Activated CD8-positive, alpha-beta memory T cell treated with anti-CD3 and anti-CD28 coated beads, Interleukin-2, amount 50 U/mL, for 48 hours (primary cell): Measurements from ENCODE around the gene DRC1.
"Not testable (repeated sequence)": the region's sequence is repeated elsewhere in the genome, so short reads cannot be mapped to it uniquely, and the experiment has no call there.

Experiments
- DNase-seq: peaks from one replicate; pipeline ENCODE4 v3.0.0-alpha.2; 2020

DRC1 gene

DNA sequence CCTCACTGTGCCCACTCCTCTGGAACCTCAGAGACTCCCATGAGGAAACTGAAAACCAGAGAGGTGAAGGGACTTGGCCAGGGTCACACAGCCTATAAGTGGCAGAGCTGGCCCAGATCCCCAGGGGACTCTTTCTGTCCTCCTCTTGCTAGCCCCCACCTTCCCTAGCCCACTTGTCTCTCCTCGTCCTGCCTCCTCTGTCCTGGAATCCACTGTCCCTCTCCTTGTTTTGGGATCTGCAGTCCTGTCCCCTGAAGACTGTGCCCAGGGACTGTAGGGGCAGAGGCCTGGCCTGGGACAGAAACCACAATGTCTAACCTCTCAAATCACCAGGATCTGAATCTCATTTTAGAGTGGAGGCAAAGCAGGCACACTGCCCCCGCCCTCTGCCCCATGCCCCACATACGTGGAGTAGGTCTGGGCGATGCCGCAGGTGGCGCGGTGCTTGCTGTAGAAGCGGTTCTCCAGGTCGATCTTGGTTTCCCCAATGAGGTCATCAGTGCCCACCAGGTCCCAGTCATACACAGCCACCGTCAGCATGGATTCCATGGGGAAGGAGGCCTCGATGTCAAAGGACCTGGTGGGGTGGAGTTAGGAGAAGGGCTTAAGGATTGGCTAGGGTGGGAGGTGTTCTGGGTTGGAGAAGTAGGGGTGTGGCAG is 63.7 kb downstream of the DRC1 start:
- DNase-seq, result no peak

DNA sequence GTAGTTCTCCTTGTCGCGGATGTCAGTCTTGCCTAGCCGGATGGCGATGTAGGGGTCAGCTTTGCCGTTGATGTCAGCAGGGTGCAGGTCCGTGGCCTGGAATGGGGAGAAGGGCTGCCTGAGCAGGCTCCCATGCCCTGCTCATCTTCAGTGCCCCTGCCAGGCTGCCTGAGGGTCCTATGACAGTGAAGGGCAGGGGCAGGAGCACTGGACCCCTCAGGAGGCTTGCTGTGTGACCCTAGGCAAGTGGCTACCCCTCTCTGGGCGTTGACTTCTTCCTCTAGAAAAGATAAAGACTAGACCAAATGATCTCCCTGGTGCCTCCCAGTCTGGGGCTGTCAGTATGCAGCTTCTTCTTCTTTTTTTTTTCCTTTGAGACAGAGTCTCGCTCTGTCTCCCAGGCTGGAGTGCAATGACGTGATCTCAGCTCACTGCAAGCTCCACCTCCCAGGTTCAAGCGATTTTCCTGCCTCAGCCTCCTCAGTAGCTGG is 64.3 kb downstream of the DRC1 start:
- DNase-seq, result no peak

DNA sequence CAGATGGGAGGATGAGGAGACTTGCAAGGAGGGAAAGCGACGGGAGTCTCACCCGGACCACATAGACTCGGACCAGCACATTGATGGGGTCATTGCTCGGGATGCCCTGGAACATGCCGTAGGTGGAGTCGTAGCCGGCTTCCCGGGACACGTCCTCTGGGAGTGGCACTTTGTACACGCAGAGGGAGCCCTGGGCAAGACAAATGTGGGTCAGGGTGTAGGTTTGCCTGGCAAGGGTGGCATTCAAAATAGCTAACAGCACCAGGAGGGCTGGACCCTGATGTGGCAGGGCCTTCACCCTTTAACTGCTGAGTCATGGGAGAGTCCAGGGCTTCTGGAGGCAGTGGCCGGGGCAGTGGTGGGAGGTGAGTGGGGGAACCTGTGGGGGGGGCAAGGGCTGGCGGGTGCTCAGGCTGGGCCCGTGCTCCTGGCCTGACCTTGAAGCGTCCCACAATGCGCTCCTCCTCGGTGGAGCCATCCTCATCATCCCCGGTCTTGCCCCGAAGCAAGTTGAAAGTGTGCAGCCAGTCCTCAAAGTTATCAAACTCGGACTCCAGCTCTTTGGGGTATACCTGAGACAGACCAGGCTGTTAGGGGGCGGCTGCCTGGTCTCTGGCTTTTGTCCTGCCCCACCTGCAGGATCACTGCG is 65.1 kb downstream of the DRC1 start:
- no peak for DNase-seq

DNA sequence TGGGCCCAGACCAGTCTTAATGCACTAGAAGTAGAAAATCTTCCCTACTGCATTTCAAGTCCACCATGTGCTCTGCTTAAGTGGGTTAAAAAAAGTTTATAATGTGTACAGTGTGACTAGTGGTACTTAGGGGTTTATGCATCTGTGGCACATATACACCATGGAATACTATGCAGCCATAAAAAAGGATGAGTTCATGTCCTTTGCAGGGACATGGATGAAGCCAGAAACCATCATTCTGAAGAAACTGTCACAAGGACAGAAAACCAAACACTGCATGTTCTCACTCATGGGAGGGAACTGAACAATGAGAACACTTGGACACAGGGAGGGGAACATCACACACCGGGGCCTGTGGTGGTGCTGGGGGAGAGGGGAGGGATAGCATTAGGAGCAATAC is 66.8 kb downstream of the DRC1 start:
- DNase-seq, result not testable (repeated sequence)

DNA sequence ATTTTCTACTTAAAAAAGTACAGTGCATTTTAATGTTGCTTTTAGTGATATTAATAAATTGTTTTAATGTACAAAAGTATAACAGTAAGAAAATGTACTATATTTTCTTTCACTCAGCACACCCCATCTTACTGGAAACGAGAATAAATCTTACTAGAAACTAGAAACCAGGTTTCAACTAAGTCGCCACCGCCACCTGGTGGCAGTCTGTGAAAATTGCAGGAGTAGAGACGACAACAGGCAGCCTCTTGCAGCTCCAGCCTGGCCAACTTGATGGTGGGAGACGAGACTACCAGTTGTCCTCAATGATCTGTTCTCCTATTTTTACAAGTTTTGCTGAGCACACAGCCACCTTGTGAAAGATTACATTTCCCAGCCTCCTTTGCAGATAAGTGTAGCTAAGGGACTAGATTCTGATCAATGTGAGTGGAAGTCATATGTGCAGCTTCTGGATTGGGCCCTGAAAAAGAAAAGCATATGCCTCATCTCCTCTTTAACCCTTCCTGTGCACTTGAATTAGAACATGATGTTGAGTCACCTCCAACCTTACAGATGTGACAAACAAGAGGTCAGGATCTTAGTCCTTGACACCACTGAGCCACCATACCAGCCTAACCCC is 67.5 kb downstream of the DRC1 start:
- DNase-seq, result peak; percentile 89

DNA sequence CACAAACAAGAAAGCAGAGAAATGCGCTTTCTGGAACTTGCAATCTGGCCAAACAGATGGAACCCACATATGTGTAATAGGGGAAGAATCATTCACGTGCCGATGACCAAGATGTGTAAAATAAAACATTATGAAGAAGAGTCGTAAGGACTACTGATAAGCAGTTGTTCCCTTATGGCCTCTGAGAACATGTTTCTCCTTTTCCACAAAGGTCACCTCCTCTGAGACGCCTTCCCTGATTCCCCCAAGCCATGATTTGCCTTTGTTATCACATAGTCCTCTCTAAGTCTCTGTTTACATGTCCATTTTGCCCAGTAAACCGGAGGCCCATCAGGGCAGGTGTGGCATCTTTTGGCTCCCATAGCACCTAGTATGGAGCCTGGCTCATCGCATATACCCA is 68.2 kb downstream of the DRC1 start:
- no peak for DNase-seq

DNA sequence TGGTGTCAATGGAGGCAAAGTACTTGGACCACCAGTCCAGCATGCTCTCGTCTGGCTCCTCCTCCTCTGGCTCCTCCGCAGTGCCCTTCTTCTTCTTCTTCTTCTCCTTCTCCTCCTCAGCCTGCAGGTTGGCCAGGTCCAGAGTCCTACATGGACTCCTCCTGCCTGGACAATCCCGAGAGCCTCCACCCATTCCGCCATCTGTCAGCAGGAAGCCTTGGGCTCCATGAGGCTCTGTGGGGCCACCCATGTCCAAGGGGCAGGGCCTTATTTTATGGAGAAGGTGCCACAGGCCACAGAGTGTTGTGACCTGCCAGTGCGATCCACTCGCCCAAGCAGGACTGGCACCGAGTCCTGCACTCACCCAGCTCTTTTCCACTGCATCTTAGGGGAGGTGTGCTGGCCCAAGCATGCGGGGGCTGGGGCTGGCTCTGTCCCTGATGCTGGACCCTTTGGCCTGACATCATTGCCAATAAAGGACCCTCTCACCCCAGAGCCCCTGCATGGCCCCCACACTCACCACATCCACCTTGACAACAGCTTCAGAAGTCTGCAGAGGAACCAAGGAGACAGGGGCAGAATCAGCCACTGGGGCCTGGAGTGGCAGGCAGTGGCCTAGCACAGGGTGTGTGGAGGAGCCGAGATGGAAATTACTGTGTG is 69.0 kb downstream of the DRC1 start:
- DNase-seq, result no peak

DNA sequence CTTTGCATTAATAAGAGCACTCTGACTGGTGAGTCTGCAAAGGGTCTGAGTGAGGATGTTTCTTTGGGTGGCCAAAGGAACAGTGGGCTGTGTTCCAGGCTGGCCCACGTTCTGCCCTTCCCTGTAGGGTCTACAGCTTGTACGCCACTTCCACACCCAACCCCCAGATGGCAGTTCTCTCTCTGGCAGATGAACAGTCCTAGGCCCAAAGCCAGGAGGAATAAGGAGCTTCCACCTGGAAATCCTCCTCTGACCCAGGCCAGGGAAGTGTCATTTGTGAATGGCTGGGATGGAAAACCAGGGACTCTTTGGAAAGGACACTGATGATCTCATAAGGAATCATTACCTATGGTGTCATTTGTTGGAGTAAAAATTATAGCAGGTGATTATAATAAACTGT is 69.6 kb downstream of the DRC1 start:
- DNase-seq, result no peak

DNA sequence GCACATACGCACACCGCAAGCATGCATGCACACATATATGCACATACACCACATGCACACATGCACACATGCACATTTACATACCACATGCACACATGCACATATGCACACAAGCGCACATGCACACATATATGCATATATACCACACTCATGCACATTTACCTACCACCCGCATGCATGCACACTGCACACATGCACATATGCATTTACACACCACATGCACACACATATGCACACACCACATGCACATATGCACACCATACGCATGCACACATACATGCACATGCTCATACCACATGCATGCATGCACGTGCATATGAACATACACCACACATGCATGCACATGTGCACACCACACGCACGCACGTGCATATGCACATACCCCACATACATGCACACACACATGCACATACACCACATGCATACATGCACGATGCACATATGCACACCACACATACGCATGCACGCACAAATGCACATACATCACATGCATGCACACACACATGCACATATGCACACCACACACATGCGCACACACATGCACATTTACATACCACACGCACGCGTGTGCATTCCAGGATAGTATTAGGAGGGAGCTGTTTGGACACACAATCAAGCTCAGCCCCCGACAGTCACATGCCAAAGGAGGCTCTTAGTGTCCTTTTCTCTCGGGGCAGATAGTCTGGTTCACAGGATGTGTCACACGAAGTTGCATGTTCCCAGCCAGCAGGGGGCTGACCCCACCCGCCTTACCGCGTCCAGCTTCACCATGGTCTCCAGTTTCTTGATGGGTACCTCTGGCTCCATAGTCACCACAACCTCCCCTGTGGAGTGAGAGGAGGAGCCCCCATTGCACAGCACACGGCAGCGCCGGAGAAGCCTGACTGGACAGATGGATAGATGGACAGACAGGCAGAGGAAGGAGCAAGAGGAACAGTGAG is 70.3 kb downstream of the DRC1 start:
- no peak for DNase-seq

DNA sequence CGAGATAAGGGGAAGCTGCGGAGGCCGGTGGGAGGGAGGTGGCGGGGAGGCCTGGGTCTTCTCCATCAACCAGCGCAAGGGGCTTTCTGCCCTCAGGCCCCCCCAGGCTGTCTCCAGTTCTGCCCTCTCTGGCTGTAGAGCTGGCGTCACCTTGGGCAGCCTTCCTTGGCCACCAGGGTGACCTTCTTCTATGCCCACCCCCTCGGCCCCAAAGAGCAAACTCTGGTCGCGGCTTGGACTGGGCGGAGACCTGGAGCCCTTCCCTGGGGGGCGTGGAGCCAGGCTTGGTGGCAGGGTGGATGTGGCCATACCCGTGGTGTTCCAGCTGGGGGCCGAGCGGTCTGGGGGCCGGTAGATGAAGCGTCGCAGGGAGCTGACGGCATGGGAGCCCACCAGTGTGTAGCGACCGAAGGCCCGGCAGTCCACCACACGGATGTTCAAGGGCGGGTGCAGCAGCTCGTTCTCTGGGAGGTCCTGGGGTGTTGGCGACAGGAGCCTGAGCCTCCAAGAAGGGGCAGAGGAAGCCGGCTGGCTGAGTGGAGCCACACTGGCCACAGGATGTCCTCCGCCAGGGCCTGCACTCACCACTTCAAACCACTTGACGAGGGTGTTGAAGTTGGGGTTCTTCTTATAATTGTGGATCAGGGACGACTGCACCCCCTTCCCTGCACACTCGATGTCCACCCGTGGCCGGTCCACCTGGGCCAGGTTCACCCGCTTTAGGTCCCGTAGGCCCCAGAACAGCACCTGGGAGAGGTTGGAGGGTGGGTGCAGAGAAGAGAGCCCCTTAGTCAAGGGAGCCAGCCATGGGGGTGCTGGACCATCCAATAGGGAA is 71.3 kb downstream of the DRC1 start:
- DNase-seq, result no peak

DNA sequence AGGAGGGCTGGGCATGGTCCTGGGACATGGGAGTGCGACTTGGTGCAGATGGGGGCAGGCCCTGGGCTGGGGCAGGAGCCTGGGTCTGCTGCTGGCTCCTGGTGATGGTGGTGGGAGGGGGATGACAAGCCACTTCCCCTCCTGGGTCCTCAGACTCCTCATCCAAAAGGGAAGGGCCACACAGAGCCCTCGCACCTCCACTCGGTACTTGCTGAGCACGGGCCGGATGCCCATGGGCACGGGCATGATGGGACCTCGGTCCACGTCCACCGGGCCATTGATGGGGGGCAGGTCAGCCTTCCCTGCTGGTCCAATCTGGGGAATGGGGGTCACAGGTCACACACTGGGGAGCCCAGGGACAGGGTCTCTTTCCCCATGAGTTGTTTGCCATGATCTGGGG is 72.1 kb downstream of the DRC1 start:
- DNase-seq, result no peak

DNA sequence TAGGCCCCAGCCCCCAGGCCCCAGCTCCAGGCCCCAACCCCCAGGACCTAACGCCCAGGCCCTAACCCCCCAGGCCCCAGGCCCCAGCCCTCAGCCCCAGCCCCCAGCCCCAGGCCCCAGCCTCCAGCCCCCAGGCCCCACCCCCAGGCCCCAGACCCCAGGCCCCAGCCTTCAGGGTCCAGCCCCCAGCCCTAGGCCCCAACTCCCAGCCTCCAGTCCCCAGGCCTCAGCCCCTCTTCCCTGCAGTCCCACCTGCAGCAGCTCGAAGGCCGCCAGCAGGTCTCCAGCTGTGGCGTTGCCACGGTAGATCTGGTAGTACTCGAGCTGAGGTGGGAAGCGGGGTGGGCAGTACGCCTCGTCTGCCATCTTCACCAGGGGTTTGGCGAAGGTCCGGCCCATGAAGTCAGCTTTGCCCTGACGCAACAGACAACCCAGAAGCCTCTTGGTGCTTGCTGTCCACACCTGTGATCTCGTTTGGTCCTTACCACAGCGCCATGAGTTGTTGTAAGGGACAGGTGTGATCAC is 72.6 kb downstream of the DRC1 start:
- DNase-seq, result no peak

DNA sequence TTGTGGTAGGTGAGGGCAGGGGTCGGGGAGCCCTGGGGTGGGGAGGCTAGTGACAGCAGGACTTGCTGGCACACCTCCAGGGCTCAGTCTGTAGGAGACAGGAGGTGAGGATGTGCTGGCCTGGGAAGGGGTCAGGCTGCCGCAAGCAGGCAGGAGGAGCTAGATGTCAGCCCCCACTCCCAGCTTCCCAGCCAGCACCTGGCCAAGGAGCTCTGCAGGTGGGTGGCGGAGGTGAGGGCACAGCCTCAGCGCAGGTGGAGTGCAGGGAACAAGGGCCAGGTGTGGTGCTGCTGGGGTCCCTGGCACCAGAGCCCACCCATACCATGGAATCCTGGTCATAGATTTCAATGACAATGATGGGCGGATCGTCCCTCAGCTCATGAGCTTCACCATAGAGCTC is 73.3 kb downstream of the DRC1 start:
- no peak for DNase-seq

DNA sequence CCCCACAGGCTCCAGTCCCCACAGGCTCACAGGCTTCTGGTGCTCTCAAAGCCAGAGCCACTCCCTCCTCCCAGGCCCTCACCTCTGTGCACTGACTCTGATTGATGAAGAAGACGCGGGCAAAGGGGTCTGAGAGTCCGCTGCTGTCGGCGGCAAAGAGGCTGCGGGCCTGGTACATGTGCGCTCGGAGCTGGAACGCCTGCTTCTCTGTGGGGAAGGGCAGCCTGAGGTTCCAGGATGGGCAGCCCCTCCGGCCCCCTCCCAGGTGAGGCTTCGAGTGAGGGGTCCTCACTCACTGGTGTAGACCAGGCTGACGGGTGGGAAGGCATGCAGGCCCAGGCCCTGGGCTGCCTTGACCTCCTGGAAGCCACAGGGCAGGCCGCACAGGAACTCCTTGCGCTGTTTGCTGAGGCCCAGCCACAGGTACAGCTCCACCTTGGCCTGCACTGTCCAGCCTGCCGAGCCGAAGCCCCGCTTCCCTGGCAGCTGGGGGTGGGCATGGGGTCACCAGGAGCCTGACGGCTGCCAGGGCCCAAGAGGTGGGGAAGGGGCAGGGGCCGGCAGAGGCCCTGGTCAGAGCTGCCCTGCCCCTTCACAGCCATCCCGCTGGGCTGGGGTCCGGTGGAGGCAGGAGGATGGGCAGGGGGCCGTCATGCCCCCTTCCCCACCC is 74.2 kb downstream of the DRC1 start:
- no peak for DNase-seq

DNA sequence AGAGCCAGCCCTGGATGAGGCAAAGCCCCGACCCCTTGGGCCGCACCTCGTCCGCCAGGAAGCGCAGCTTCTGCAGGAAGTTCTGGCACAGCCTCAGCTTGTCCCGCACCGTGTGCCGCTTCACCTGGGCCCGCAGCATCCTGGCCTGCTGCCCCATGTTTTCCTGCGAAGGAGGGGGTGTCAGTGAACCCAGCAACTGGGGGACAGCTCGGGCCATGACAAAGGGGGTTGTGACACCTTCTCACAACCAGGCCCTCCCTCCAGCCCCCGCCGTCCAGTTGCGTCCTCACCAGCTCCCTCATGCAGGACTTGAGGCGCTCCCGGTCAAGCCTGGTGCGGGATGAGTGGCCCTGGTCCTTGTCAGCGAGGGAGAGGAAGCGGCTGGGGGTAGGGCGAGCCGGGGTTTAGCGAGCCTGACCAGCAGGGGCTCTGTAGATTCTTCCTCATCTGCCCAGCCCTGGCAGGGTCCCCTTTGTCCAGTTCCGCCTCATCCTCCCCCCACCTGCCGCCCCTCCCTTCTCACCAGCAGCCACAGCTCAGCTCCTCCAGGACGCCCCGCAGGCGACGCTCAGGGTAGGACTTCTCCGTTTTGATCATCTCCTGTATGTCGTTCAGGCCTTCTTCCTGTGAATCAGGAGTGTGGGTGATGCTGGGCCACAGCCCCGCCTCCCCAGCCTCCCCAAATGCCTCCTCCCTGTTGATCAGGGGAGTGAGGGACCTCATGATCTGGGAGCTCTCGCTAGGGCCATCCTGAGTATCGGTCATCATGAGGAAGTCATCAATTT is 75.6 kb downstream of the DRC1 start:
- no peak for DNase-seq

DNA sequence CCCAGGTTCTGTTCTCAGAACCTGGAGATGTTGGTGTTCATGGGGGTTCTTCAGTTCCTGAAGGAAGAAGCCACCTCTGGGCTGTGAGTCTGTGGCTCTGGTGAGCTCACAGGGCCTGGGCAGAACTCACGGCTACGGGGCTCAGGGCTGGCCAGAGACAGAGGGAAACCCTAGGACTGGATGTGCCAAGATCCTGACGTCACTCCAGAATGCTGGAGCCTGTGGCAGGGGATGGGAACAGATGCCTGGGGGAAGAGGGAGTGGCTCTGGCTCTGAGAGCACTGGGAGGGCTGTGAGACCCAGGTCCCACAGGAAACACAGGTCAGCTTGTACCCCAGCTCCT is 76.2 kb downstream of the DRC1 start, which contains the start of gene OTOF:
OTOF (minus strand) TSS at position 214 of the 343 bp plus-strand sequence.
- no peak for DNase-seq

DNA sequence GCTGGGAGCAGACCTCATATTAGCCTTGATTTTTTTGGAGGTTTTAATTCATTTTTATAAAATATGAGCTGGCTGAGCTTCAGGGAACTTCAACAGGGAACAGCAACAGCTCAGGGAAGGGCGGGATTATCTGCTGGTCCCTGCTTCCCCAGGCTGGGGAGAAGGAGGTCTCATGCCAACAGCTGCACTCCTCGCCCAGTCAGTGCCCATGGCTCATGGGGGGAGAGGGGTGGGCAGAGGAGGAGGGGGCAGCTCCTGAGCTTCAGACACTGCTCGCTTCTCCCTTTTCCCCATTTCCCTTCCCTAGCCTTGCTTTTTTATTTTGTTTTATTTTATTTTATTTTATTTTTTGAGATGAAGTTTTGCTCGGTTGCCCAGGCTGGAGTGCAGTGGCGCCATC is 76.6 kb downstream of the DRC1 start:
- no peak for DNase-seq

DNA sequence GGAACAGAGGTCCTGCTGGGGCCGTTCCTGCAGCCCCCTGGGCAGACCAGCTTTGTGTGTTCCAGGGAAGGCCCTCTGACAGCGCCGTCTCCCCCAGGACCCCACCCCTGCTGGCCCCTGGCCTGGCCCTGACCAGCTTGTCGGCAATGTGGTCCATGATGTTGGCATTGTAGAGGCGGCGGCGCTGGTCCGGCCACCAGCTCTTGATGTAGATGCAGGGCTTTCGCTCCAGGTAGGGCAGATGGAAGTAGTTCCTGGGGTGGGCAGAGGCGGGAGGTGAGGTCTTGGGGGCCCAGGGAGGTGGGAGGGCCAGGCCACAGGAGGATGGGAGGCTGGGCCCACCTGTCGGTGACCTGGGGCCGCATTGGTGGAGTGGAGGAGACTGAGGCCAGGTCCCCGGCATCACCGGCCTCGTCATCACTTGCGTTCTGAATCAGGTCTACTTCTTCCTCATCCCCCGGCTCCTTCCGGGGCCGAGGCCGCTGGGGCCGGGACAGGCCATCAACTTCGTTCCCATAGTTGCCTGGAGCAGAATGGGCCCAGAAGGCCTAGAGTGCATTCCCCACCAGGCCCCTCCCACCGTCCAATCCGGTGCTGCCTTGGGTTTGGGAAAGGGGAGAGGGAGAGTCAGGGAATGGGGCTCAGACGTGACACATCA is 77.5 kb downstream of the DRC1 start:
- DNase-seq, result no peak

DNA sequence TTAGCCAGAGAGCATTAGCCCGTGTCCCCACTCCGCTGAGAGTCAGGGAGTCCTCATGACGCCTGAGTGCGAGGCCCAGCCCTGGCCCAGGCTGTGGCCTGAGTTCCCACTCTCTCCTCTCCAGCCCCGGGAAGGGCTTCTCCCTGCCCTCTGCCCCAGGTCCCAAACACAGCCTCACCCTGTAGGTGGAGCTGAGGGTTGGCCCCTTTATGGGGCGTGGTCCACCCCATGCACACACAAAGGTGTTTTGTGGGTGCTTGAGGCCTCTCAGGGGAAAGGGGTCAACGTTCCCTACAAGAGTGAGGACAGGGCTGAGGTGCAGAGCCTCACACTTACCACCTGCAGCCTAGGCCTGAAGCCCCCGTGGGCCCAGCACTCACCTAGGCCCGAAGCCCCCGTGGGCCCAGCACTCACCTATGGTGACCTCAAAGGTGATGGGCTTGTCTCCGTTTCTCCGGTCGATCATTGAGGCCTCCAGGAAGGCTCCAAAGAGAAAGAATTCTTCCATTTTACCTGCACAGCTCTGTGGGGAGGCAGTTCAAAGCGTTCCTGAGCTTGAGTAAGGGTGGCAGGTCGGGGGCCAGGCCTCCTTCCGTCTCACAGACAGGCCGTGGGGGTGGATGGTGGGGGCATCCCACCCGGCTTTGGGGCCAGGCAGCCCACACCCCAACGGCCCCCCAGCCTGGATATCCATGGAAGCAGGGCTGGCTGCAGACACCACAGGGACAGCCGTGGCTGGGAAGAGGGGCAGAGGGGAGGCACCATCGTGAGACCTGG is 78.3 kb downstream of the DRC1 start:
- DNase-seq, result no peak
